Activated CD4-positive, CD25-positive, alpha-beta regulatory T cell treated with anti-CD3 and anti-CD28 coated beads, Interleukin-2, amount 50 U/mL, for 24 hours (primary cell): ENCODE data around the gene SCAANT1.

ENCODE experiments used
- ATAC-seq, 2 donors: fragments of 150-1000 bp; cut with Tn5 transposase; one replicate each; pipeline ENCODE4 v1.10.0; 2021; ENCODE audit warnings: mild to moderate bottlenecking in 1 of 2, moderate library complexity in 1 of 2

SCAANT1 gene

GRCh38 chr3:63933459-63933858 lies 21.3 kb upstream of the SCAANT1 start:
- ATAC-seq, result peak; percentile 20 to 21

DNA sequence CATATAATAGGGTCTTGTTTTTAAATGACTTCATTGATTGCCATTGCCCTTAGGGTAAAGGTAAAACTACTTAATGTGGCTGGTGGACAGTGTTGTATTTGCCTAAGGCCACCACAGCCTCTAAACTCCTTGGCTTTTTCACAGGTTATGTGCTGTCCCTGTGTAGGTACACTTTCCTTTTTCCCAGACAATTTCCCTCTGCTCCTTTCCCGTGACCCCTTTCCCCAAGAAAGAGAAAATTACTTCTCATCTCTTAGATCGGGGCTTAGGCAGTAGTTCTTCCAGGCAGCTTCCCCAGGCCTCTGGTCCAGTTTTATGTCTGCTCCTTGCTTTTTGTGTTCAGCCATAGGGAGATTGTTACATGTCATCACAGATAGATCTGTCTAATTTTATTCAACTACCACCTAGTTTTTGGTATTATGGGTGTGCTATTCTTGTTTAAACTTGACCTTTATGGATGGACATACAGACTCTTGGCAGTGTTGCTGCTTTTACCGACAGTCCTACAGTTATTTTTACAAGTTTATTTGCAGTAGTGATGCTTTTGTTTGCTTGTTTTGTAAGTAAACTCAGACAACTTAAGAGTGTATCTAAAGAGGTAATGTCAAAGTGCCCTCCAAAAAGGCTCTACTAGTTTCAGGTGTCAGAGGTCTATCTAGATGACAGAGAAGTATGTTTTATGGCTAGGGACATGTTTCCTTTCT lies 20.5 kb upstream of the SCAANT1 start:
- no peak for ATAC-seq

DNA sequence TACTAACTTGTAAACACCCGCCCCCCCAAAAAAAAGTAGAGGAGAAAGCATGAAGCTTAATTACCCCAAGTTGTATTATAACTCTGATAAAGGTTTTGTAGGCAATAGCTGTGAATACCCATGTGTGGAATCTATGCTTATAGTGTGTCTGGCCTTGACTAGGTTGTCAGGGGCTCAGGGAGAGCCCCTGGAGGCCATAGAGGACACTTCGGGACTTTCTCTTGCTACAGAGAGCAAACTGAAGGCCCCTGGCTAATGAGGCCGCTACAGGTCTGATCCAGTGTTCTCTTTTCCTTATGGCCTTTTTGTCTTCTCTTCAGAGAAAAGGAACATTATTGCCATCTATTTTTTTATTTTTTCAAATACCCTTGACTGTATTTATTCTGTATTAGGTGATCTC lies 19.1 kb upstream of the SCAANT1 start:
- no peak for ATAC-seq

DNA sequence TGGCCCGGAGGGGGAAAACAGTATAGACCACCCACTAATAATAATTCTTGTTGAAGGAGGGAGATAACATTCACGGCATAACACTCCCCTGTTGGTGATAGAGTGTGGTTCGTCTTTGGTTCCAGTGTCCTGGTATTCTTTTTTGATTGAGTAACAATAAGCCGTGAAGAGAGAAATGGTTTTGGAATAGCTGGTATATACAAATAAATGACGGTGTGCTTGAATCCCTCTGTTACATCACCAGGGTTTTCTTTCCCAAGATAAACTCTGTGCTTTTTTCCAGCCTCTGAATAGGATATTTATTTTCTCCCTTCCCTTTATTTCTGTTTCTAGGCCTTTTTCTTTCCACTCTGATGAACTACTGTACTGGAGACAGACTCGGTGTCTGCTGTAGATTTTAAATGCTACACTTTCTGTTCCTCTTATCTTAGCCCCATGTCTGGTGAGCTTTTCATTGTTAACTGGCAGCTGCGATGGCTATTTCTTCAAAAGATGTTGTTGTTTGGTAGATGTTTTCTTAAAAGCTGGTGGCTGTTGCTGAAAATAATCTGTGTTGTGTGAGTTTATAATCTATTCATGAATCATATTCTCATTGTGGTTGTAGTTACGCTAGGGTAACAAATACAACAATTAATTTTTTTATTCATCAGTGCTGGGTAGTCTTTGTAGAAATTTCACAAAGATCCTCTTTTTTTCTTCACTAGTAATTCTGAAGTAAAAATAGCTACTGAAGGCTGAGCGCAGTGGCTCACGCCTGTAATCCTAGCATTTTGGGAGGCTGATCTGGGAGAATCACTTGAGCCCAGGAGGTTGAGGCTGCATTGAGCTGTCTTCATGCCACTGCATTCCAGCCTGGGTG lies 15.5 kb upstream of the SCAANT1 start:
- ATAC-seq, result no peak

DNA sequence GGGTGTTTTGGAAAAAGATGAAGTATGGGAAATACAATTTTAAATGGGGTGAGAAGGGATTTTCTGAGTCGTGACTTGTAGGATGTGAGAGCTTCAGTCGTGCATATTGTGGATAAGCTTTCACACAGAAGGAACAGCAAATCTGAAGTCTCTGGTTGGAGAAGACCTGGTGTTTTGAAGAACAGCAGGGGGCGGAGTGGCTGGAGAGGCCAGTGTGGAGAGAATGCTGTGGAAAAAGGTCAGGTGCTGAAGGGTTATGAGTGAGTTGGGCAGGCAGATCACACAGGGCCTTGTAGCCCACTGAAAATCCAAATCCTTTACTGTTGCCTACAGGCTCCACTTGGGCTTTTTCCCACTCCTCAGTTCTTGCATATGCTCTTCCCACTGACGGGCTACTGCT lies 14.1 kb upstream of the SCAANT1 start:
- ATAC-seq, result no peak

DNA sequence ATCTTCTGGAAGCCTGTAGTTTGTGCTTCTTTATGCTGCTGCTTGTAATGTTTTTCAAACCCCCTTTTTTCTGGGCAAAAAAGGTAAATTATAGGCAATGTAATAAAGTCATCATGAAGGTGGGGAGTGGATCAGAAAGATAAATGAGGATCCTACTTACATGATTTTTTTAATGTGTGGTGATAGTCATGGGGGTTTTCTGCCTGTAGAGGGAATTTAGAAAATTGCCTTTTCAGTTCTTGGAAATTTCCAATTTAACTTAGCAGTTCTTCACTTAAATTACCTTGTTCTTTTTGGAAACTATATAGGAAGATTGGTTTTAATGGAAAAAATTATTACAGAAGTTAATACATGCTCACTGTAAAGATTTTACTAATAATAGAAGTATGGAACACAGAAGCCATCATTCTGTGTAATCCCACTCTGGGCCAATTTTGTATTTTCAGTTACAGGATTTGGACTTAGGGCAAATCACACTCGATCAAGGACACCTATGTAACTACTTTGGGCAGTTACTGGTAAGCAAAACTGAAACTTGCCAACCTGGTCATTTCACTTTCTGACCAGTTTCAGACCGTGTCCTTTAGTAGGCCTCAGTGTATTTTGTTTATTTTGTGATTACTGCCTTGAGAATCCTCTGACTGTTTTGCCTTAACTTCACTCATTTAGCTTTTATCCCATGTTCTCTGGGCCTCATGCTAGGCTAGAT lies 10.5 kb upstream of the SCAANT1 start:
- ATAC-seq, result no peak

GRCh38 chr3:63921741-63922482 lies 9.7 kb upstream of the SCAANT1 start:
- ATAC-seq, result peak in 1 of 2 donors; percentile 20

GRCh38 chr3:63920001-63920400 lies 7.8 kb upstream of the SCAANT1 start:
- no peak for ATAC-seq

DNA sequence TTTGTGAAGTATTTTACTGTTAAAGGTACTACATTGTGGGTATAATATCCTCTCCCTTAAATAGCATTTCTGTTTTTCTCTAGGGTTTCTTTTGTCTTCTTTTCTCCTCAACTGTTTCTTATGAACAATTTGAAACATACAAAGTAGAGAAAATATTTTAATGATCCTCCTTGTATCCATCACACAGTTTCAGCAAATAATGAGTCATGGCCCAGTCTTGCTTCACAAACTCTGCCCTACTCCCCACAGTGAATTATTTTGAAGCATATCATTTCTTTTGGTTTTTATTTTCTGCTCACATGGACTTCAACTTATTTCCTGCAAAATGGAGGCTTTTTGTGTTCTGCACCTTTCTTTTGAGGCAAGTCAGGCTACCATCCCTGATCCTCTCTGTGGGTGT lies 6.1 kb upstream of the SCAANT1 start:
- ATAC-seq, result no peak

GRCh38 chr3:63914312-63914711 lies 2.1 kb upstream of the SCAANT1 start:
- ATAC-seq, result no peak

DNA sequence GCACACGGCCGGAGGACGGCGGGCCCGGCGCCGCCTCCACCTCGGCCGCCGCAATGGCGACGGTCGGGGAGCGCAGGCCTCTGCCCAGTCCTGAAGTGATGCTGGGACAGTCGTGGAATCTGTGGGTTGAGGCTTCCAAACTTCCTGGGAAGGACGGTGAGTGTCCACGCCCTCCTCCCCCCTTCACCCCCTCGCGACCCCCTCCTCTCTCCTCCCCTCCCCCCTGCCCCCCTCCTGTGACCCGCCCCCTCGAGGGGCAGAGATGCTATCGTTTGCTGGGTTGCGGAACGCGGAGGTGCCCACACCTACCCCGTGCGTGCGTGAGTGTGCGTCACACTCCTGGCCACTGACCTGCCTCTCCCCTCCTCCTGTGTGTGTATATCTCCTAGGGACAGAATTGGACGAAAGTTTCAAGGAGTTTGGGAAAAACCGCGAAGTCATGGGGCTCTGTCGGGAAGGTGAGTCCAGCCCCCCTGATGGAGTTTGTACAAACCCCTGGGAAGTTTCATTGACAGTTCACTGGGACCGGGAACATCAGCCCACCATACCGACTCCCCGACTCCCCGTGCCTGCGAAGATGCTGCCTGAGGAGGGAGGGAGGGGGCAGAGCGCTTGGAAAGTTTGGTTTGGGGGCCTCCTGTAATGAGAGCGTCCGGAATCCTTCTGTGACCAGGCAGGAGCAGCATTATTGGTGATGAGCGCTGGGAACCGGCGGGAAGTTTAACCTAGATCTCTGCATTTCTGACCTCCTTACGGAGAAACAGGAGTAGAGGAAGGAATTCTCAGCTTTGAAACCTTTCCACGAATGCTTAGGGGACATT lies 795 bp upstream of the SCAANT1 start:
- ATAC-seq, result peak; percentile 26 to 28

DNA sequence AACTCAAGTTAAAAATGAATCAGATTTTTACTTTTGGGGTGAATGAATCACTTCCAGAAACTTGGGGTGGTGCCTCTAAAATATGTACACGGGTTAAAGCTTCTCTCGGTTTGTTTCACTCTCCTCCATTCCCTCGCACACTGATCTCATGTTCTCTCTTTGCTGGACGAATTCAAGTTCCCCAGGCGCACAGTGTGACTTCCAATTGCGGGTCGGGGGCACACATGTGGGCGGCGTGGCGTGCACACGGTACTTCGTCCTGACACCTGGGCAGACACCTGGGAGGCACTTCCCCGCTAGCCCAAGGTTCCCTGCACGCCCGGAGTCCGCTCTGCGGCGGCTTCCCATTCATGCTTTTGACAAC lies 692 bp downstream of the SCAANT1 start:
- peak; percentile 23 to 44 for ATAC-seq

- ATAC-seq, result peak; percentile 10 to 20
Measured at GRCh38 chr3:63910891-63911290, 1.3 kb downstream of the SCAANT1 start.

GRCh38 chr3:63910001-63910400 lies 2.2 kb downstream of the SCAANT1 start:
- no peak for ATAC-seq

GRCh38 chr3:63909431-63909830 lies 2.8 kb downstream of the SCAANT1 start:
- ATAC-seq, result no peak

DNA sequence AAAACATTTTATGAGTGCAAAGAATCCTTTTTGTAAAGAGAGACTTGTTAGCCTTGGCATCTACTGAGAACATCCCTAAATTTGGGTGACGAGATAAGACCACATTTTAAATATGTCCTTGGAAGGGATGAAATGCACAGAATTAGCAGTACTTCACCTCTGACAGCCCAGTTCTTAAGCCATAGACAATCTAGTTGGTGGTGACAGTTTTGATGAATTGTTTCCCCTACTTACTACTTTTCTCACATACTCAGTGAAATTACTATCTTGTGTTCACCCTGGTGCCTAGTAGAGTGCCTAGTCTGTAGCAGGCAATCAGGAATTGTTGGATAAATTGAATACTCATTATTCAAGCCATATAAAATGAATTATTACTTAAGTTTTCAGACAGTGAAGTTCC lies 3.4 kb downstream of the SCAANT1 start:
- no peak for ATAC-seq

DNA sequence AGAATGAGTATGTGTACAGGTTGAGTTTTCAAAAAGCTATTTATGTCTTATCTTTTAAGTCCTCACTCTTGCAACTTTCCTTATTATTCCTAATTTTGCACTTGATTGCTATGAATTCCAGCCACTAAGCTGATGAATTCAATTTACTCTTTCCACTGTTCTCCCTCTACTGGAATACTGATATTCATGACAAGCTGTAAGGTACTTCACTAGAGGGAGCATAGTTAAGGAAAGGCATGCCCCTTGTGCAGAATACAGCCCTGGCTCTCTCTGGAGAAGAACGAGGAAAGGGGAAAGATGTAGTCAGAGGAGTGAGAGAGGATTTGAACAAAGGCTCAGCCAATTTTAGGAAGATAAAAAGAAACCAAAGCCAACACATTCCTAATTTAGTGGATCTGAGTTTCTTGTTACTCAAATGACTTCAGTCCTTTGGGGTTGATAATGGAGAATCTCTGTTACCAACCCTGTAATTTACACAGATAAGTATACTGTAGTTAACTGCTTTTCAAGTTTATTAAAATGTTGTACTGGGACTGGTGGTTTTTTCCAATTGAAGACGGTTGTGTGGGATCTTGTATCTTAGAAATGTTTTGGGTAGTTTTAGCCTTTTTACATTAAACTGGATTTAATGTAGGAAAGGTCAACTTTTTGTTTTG lies 4.0 kb downstream of the SCAANT1 start:
- ATAC-seq, result no peak

- ATAC-seq, result no peak
Measured at GRCh38 chr3:63905731-63906620, 6.2 kb downstream of the SCAANT1 start.

- ATAC-seq, result no peak
Measured at GRCh38 chr3:63900459-63900858, 11.7 kb downstream of the SCAANT1 start.

- peak in 1 of 2 donors; percentile 72 for ATAC-seq
Measured at GRCh38 chr3:63900010-63900409, 12.2 kb downstream of the SCAANT1 start.
